ENCODE results near the gene MEI4.

The MEI4 gene

DNA sequence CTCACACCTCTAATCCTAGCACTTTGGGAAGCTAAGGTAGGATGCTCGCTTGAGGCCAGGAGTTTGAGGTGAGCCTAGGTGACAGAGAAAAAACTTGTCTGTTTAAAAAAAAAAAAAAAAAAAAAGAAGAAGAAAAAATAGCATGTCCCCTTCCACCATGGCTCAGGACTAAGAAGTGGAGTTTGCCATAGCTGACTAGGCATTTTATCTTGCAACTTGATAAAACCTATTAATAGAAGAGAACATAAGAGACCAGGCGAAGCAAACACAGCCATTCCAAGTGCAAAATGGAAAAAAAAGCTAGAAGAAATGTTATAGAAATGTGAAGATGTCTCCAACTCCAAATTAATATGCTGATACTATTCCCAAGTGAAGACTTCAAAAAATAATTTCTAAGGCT lies 277.5 kb downstream of the MEI4 start:
- Histone ChIP-seq H3K27me3 (ENCODE audit: insufficient read depth, poor library complexity, severe bottlenecking) (no peaks in the 10 kb centered on the region), H3K27ac (replicated peaks) (no peak overlapping the region), H3K4me3 (replicated peaks; ENCODE audit: insufficient read depth, low read length) (no peak overlapping the region)
- DNase-seq (ENCODE audit: low read depth in 1 of 2, low spot score in 1 of 2): no peak
- TF ChIP-seq, protein P1, sequence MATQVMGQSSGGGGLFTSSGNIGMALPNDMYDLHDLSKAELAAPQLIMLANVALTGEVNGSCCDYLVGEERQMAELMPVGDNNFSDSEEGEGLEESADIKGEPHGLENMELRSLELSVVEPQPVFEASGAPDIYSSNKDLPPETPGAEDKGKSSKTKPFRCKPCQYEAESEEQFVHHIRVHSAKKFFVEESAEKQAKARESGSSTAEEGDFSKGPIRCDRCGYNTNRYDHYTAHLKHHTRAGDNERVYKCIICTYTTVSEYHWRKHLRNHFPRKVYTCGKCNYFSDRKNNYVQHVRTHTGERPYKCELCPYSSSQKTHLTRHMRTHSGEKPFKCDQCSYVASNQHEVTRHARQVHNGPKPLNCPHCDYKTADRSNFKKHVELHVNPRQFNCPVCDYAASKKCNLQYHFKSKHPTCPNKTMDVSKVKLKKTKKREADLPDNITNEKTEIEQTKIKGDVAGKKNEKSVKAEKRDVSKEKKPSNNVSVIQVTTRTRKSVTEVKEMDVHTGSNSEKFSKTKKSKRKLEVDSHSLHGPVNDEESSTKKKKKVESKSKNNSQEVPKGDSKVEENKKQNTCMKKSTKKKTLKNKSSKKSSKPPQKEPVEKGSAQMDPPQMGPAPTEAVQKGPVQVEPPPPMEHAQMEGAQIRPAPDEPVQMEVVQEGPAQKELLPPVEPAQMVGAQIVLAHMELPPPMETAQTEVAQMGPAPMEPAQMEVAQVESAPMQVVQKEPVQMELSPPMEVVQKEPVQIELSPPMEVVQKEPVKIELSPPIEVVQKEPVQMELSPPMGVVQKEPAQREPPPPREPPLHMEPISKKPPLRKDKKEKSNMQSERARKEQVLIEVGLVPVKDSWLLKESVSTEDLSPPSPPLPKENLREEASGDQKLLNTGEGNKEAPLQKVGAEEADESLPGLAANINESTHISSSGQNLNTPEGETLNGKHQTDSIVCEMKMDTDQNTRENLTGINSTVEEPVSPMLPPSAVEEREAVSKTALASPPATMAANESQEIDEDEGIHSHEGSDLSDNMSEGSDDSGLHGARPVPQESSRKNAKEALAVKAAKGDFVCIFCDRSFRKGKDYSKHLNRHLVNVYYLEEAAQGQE (IDR thresholded peaks at IDR 0.05; ENCODE audit: insufficient replicate concordance, low read depth): no peak

DNA sequence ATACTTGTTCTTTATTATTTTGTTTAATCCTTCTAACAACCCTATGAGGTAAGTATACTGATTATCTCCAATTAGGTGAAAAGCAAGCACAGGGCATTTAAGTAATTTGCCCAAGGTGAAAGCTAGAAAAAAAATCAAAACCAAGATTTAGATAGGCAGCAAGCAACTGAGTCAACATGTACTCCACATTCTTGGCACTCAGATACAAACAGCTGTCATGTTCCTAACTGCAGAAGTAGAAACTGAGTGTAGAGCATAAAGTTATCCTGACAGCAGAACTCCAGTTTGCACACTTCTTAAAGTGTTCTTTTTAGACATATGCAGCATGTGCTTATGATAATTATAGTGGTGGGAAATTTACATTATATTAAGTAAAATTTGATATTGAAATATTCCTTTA lies 278.1 kb downstream of the MEI4 start:
- TF ChIP-seq SPI1 (IDR thresholded peaks at IDR 0.05; ENCODE audit: borderline replicate concordance, low read depth) (no peak), POLR2AphosphoS5 (IDR thresholded peaks at IDR 0.05; ENCODE audit: low read depth) (no peak)
- TF ChIP-seq, protein P2, sequence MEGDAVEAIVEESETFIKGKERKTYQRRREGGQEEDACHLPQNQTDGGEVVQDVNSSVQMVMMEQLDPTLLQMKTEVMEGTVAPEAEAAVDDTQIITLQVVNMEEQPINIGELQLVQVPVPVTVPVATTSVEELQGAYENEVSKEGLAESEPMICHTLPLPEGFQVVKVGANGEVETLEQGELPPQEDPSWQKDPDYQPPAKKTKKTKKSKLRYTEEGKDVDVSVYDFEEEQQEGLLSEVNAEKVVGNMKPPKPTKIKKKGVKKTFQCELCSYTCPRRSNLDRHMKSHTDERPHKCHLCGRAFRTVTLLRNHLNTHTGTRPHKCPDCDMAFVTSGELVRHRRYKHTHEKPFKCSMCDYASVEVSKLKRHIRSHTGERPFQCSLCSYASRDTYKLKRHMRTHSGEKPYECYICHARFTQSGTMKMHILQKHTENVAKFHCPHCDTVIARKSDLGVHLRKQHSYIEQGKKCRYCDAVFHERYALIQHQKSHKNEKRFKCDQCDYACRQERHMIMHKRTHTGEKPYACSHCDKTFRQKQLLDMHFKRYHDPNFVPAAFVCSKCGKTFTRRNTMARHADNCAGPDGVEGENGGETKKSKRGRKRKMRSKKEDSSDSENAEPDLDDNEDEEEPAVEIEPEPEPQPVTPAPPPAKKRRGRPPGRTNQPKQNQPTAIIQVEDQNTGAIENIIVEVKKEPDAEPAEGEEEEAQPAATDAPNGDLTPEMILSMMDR (IDR thresholded peaks at IDR 0.05; ENCODE audit: insufficient read depth, low read length): no peak
- H3K27me3 ChIP-seq (ENCODE audit: insufficient read depth, poor library complexity, severe bottlenecking): no peaks in the 10 kb centered on the region
- no peak overlapping the region for H3K4me3 ChIP-seq (replicated peaks; ENCODE audit: insufficient read depth, low read length)
- DNase-seq (ENCODE audit: low read depth in 1 of 2, low spot score in 1 of 2): no peak
- no peak overlapping the region for H3K27ac ChIP-seq (replicated peaks)

DNA sequence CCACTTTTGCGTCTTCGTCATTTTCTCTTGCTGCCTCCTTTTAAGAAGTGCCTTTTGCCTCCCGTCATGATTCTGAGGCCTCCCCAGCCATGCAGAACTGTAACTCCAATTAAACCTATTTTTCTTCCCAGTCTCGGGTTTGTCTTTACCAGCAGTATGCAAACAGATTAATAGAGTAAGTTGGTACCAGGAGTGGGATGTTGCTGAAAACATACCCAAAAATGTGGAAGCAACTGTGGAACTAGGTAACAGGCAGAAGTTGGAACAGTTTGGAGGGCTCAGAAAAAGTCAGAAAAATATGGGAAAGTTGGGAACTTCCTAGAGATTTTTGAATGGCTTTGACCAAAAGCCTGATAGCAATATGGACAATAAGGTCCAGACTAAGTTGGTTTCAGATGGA lies 309.2 kb downstream of the MEI4 start:
- no peak for DNase-seq (ENCODE audit: low read depth in 1 of 2, low spot score in 1 of 2)
- TF ChIP-seq POLR2AphosphoS5 (IDR thresholded peaks at IDR 0.05; ENCODE audit: low read depth) (no peak), GABPA (IDR thresholded peaks at IDR 0.05; ENCODE audit: low read depth) (no peak), SPI1 (IDR thresholded peaks at IDR 0.05; ENCODE audit: borderline replicate concordance, low read depth) (no peak)
- TF ChIP-seq, protein P2 (IDR thresholded peaks at IDR 0.05; ENCODE audit: insufficient read depth, low read length): no peak
- TF ChIP-seq, protein P1 (IDR thresholded peaks at IDR 0.05; ENCODE audit: insufficient replicate concordance, low read depth): no peak
- no peak overlapping the region for H3K4me3 ChIP-seq (replicated peaks; ENCODE audit: insufficient read depth, low read length)
- no peak overlapping the region for H3K27ac ChIP-seq (replicated peaks)
- H3K27me3 ChIP-seq (ENCODE audit: insufficient read depth, poor library complexity, severe bottlenecking): no peaks in the 10 kb centered on the region

DNA sequence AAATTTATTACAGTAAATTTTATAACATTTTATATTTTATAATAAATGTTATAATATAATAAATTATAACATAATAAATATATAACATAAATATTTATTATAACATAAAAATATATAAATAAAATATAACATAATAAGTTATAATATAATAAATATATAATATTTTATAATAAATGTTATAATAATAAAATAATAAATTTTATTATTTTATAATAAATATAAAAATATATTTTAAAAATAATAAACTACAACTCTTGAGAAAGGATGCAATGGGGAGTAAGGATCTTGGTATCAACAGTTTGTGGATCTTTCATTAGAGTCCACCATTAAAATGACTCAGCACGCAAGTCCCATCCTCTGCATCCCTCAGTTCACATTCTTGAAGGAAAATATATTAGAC lies 312.6 kb downstream of the MEI4 start:
- no peak overlapping the region for H3K4me3 ChIP-seq (replicated peaks; ENCODE audit: insufficient read depth, low read length)
- no peak overlapping the region for H3K27ac ChIP-seq (replicated peaks)
- no peak for DNase-seq (ENCODE audit: low read depth in 1 of 2, low spot score in 1 of 2)
- TF ChIP-seq GABPA (IDR thresholded peaks at IDR 0.05; ENCODE audit: low read depth): no peak
- TF ChIP-seq, protein P1 (IDR thresholded peaks at IDR 0.05; ENCODE audit: insufficient replicate concordance, low read depth): no peak
- TF ChIP-seq POLR2AphosphoS5 (IDR thresholded peaks at IDR 0.05; ENCODE audit: low read depth): no peak
- no peak for TF ChIP-seq SPI1 (IDR thresholded peaks at IDR 0.05; ENCODE audit: borderline replicate concordance, low read depth)
- TF ChIP-seq, protein P2 (IDR thresholded peaks at IDR 0.05; ENCODE audit: insufficient read depth, low read length): no peak
- H3K27me3 ChIP-seq (ENCODE audit: insufficient read depth, poor library complexity, severe bottlenecking): no peaks in the 10 kb centered on the region
